Measurements from ENCODE around the gene CFHR2. TPM values are rescaled to one million over a fixed set of nuclear protein-coding genes. Genes with fewer than 3 reads are reported as not detected.

The CFHR2 gene
- total and polyA plus RNA-seq, 2 of the 8 experiments (the other 6 are each of a cell fraction or from before 2014, with no cell fraction given) = not detected

GRCh38 chr1:197008861-197009260, 65.3 kb downstream of the CFHR2 start:
- no peak overlapping the region for H3K4me3 ChIP-seq (ENCODE audit: extremely low read depth in 1 of 4, insufficient read depth in 2 of 4, low read depth in 3 of 4, low read length in 4 of 4)
- FAIRE-seq = no peak
- H2BK120ac ChIP-seq (replicated peaks; ENCODE audit: low read depth, low read length) = no peak overlapping the region
- no peak overlapping the region for H2BK20ac ChIP-seq (ENCODE audit: low read length)
- no peak overlapping the region for H3K4ac ChIP-seq (replicated peaks; ENCODE audit: insufficient read length, low read depth, low read length)
- H3K56ac ChIP-seq (replicated peaks; ENCODE audit: insufficient read length, low read depth, low read length) = no peak overlapping the region
- no peaks in the 10 kb centered on the region for H3K23me2 ChIP-seq (ENCODE audit: low read depth, low read length)
- no peak overlapping the region for H2AK5ac ChIP-seq (ENCODE audit: low read depth, low read length)
- H3K79me2 ChIP-seq (ENCODE audit: control insufficient read depth in 1 of 2, insufficient read depth in 2 of 2, low read length in 2 of 2) = no peaks in the 10 kb centered on the region
- ChIA-PET CTCF (ENCODE audit: partially characterized antibody) (interaction anchor here (0.7 kb wide), 1 partner anchor 32 kb away, joined by 3 read pairs; no protein-coding TSS in a partner anchor), POLR2A (ENCODE audit: partially characterized antibody) (no interaction called here)
- H3K9me3 ChIP-seq (ENCODE audit: insufficient read depth in 2 of 2, low read depth in 1 of 2, low read length in 1 of 2) = peaks cover 3 to 6% of the 10 kb centered on the region in 2 experiments; a peak in 2 of 4 replicates
- H2BK5ac ChIP-seq (ENCODE audit: low read depth, low read length) = no peak overlapping the region
- H3K27me3 ChIP-seq (replicated peaks in 1 of 4; ENCODE audit: control insufficient read depth in 3 of 4, extremely low read depth in 1 of 4, insufficient read depth in 3 of 4, low read length in 3 of 4) = no peaks in the 10 kb centered on the region
- H2AFZ ChIP-seq (ENCODE audit: low read length) = no peak overlapping the region
- H2BK12ac ChIP-seq (ENCODE audit: low read depth, low read length) = no peak overlapping the region
- H2BK15ac ChIP-seq (ENCODE audit: low read length) = no peak overlapping the region
- no peak overlapping the region for H4K8ac ChIP-seq (ENCODE audit: extremely low read depth, insufficient read depth, low read length)
- no peak overlapping the region for H3K14ac ChIP-seq (ENCODE audit: insufficient read length)
- H3K79me1 ChIP-seq (ENCODE audit: low read depth, low read length) = no peaks in the 10 kb centered on the region
- no peak overlapping the region for H3K23ac ChIP-seq (ENCODE audit: insufficient read length)
- H4K20me1 ChIP-seq (replicated peaks in 1 of 2; ENCODE audit: control insufficient read depth in 1 of 2, insufficient read depth in 2 of 2, low read length in 2 of 2) = no peaks in the 10 kb centered on the region
- no peak for DNase-seq (ENCODE audit: low read depth in 1 of 2, low spot score in 2 of 2)
- no peaks in the 10 kb centered on the region for H3K4me1 ChIP-seq (replicated peaks in 1 of 4; ENCODE audit: control insufficient read depth in 3 of 4, insufficient read depth in 4 of 4, low read length in 3 of 4)
- 77% methylated on average over 6 of the region's 6 CpGs; no CpG with 5 or more reads in 1 of the 2 experiments for WGBS, 2 experiments (ENCODE audit: extremely low coverage in 1 of 2, insufficient coverage in 1 of 2, insufficient read length in 1 of 2, insufficient replicate concordance in 2 of 2, low coverage in 1 of 2, low lambda C conversion rate in 2 of 2, missing lambda C conversion rate in 1 of 2)
- no peak overlapping the region for H4K91ac ChIP-seq (replicated peaks; ENCODE audit: insufficient read length, low read length)
- no peak overlapping the region for H3K4me2 ChIP-seq (ENCODE audit: insufficient read depth in 1 of 2, low read depth in 2 of 2, low read length in 2 of 2)
- H4K5ac ChIP-seq (ENCODE audit: insufficient read length, low read depth, low read length) = no peak overlapping the region
- no peaks in the 10 kb centered on the region; a peak in 1 of 8 replicates for H3K36me3 ChIP-seq (ENCODE audit: control insufficient read depth in 2 of 4, insufficient read depth in 4 of 4, low read length in 3 of 4)
- H3K18ac ChIP-seq (ENCODE audit: extremely low read depth, low read length) = no peak overlapping the region
- no peak overlapping the region for H3K27ac ChIP-seq (ENCODE audit: low read depth, low read length)
- H3K9ac ChIP-seq (replicated peaks in 1 of 4; ENCODE audit: extremely low read depth in 1 of 4, low read depth in 3 of 4, low read length in 3 of 4) = no peak overlapping the region
- TF ChIP-seq KDM4A (IDR thresholded peaks at IDR 0.05; ENCODE audit: low read depth, low read length, severe bottlenecking) (no peak), MAFK (IDR thresholded peaks at IDR 0.05; ENCODE audit: low read depth, low read length) (no peak), ASH2L (IDR thresholded peaks at IDR 0.05; ENCODE audit: low read length) (no peak), POLR2A (IDR thresholded peaks at IDR 0.05; ENCODE audit: control extremely low read depth in 1 of 2, low read depth in 2 of 2, low read length in 2 of 2) (no peak), TCF12 (IDR thresholded peaks at IDR 0.05; ENCODE audit: low read depth, low read length) (no peak)
